HG02678 (cell line): ENCODE measurements around the gene EFTUD2.
A peak's percentile ranks its signal among the peaks of the same experiment; 100 is the strongest.
"Not testable (repeated sequence)": the region's sequence is repeated elsewhere in the genome, so short reads cannot be mapped to it uniquely, and the experiment has no call there.

ENCODE experiments used
- ATAC-seq: cut with Tn5 transposase; IDR thresholded peaks from one replicate; pipeline ENCODE4 v1.9.1; 2021; ENCODE audit warnings: mild to moderate bottlenecking, moderate library complexity; ENCODE audit not compliant: unreplicated experiment

The EFTUD2 gene

DNA sequence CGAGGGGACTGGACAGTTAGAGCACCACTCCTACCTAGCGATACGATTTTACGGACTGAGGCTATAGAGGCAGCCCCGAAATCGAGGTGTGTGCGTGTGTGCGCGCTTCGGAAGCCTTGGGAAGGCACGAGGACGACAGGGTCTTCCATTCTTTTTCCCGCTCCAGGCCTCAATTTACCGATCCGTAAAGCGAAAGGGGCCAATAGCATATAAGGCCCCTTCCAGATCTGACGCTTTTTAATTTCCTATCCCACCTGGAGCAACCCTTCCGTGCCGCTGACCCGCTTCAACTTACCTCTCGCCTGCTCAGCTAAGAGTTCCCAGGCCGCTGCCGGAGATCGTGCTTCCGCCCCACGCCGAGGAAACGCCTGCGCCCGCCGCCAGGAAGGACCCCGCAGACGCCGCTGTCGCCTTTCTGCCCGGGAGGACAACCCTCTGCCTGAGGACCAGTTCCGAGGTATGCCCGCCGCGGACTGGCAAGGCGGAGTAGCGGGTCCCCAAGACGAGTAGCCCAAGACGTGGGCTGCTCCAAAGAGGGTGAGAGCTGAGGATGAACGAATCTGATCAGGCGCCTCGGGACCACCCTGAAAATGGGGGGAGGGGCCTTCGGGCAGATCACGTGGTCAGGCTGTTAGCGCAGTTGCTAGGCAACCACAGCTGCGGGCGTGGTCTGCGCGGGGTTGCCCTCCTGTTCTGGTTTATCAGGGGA, at the start of gene EFTUD2:
EFTUD2 (minus strand) TSS at position 372 of the 709 bp plus-strand sequence. CDS start 4,924 bp downstream, outside the sequence.
- peak; percentile 80 for ATAC-seq

- ATAC-seq: no peak
Measured at GRCh38 chr17:44948315-44948795, 49.1 kb upstream of the EFTUD2 start.

DNA sequence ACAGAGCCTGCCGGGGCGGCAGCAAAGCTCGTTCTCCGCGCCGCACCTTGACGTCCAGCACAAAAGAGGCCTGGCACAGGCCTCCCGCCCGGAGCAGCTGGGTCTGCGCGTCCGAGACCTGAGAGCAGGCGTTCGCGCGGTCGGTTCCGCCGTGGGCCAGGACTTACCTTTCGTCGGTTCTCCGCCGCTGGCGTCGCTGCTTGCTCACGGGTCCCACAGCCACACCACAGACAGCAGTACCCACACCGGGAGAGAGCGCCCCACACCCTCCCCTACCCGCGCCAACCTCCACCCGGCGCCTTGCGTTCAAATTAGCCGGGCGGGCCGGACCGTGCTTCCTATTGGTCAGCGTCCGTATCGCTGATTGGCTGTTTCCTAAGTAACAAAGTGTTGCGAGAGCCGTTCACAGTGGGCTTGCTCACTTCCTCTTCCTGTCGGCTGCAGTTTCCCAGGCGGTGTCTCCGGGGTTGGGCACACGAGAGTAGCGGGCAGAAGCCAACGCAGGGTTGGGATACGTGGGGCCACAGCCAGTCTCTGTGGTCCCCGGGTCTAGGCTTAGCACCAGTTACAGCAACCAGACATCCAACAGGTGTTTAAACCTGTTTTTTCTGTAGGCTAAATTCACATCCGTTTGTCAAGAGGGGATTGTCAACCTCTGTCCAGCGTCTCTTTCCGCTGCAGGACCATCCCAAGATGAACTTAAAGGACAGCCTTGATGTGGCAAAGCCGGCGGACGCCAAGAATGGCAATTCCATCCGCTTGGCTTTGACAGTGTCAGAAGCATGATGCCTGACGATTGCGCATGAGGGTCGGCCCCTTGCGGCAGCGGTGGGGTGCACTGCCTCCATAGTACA, 48.4 kb upstream of the EFTUD2 start, which contains the start of gene KIF18B:
KIF18B (minus strand) TSS at position 313 of the 854 bp plus-strand sequence. CDS start 11,429 bp downstream, outside the sequence.
- ATAC-seq: peak; percentile 92

DNA sequence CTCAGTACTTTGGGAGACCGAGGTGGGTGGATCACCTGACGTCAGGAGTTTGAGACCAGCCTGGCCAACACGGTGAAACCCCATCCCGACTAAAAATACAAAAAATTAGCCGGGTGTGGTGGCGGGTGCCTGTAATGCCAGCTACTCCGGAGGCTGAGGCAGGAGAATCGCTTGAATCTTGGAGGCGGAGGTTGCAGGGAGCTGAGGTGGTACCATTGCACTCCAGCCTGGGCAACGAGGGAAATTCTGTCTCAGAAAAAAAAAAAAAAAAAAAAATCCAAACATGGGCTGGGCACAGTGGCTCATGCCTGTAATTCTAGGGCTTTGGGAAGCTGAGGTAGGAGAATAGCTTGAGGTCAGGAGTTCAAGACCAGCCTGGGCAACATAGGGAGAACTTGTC, 46.4 kb upstream of the EFTUD2 start:
- ATAC-seq: not testable (repeated sequence)

GRCh38 chr17:44942456-44942855, 43.2 kb upstream of the EFTUD2 start:
- ATAC-seq: no peak

DNA sequence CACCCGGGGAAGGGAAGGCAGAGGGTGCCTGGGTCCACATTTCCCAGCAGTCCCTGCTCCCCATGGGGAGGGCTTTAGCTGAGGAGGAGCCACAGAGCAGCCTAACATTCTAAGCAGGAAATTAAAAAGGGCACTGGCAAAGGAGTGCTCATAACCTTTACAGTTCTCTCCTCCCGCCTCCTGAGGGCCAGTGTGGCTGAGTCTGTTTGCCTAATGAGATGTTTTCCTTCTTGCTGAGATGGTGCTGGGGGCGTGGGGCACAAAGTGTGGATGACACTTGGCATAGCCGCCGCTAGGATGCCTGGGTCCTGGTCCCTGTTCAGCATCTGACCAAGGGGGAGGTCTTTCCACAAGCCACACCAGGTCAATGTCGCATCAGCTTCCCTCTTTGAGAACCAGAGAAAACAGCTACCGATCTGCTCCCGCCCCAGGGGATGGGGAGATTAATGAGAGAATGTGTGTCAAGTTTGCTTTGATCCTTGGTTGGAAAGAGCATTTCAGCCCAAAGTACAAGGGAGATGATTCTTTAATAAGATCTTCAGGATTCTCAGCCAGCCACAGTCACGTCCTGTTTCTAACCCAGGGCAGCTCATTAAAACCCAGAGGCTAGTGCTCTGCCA, 42.6 kb upstream of the EFTUD2 start:
- ATAC-seq: no peak

GRCh38 chr17:44940768-44941167, 41.5 kb upstream of the EFTUD2 start:
- ATAC-seq: no peak

GRCh38 chr17:44940317-44940716, 41.1 kb upstream of the EFTUD2 start:
- ATAC-seq: no peak

GRCh38 chr17:44935116-44935515, 35.9 kb upstream of the EFTUD2 start:
- ATAC-seq: no peak

DNA sequence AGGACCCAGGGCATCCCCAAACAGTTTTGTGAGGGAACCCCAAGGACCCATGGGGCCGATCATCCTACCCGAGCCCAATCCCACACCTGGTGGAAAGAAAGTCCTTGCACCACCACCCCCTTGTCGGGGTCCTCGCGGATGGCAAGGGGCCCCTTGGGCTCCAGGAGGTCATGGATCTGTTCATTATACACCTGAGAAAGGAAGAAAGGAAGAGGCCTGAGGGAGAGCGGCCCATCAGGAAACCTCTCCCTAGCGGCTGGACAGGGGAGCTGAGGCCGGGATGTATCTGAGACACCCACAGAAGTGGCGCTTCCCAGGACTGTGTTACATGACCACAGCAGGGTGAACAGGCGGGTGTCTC, 35.5 kb upstream of the EFTUD2 start:
- no peak for ATAC-seq

- no peak for ATAC-seq
Measured at GRCh38 chr17:44933824-44934744, 34.8 kb upstream of the EFTUD2 start.

GRCh38 chr17:44932787-44933097, 33.5 kb upstream of the EFTUD2 start:
- ATAC-seq: no peak

GRCh38 chr17:44932096-44932786, 33.0 kb upstream of the EFTUD2 start:
- no peak for ATAC-seq

DNA sequence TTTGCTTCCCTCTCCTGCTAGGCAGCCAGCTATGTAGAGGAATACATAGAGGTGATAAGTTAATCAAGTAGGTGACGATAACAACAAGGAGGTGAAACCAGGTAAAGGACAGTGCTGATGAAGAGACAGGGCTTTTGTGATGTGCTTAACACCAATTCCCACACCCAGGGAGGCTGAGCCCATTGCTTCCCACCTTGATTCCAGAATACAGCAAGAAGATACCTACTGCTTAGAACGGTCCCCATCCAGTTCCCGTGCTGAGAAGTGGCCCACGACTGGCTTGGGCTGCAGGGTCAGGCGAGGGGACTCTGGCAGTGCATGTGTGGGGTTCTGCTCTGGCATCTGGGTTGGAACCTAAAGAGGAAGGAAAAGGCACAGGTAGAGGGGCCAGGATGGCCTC, 32.1 kb upstream of the EFTUD2 start:
- ATAC-seq: no peak

DNA sequence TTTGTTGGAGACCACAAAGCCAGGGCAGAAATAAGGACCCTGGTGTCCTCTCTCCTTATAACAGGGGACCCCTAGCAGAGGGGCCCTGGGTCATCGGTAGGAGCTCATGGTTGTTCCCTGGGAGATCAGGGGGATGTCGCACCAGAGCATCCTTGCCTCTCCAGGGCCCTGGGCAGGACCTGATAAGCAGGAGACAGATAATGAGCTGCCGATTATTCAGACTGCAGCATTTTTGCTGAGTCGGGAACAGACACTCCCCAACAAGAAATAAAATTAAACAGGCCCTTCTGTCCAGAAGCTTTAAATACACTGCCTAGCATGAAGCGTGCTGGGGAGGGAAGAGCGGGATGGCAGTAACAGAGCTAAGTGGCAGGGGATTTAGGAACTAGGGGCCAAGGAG, 31.4 kb upstream of the EFTUD2 start:
- no peak for ATAC-seq

DNA sequence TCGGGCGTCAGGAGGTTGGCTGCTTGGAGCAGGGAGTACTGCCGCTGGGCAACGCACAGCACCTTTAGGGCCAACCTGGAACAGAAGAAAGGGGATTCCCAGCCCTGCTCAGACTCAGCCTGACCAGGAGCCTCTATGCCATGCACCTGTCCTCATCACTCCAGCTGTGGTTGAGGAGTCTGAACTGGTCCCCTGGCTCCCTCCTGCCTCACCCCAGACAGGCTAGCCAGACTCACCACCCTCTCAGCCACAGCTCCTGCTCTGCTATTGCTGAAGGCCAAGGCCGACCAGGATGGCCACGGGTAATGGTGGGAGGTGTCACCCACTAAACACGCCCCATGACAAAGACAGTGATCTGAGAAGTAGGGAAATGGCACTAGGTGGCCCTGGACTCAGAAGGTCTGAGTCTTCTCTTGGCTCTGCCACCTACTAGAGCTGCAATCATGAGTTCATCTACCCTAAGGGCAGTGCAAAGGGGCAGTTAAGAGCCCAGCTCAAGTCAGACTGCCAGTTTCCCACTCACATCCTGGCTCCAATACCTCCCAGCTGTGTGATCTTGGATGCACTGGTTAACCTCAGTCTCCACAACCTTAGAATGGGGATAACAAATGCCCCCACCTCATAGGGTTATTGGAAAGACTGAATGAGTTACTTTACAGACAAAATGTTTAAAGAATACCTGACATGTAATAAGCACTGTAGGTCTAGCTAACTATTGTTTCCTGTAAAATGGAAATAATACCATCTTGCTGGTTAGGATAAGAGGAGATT, 29.9 kb upstream of the EFTUD2 start:
- no peak for ATAC-seq

- ATAC-seq: no peak
Measured at GRCh38 chr17:44928136-44928535, 28.9 kb upstream of the EFTUD2 start.

- no peak for ATAC-seq
Measured at GRCh38 chr17:44927696-44928095, 28.5 kb upstream of the EFTUD2 start.

DNA sequence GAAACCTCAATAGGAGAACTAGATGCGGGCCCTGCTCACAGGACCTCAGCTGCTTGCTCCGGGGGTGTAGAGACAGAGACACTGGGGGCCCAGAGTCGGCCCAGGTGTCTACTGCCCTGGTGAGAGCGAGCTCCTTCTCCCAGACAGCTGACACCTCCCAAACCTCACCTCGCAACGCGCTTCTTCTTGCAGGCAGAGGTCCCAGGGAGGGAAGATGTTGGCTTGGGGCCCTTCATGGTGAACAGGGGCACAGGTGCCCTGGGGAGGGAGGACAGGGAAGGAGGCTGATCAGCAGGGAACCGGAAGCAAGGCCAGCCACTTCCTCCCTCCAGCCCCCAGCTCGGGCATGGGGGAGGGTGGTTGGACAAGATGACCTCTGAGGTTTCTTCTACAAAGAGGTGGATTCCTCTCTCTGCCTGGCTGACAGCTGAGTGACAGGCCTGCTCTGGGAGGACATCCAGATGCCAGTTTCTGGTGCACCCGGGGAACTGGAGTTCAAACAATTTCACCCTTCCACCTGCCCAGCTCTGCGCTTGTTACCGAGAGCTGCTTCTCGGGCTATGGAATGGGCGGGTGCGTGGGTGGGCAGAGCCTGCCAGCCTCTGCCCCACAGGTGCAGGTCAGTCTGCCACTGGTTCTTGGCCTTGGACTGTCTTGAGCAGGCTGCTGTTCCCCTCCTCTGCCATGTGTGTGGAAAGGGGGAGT, 27.7 kb upstream of the EFTUD2 start:
- ATAC-seq: no peak
